Hematopoietic multipotent progenitor cell treated with erythropoietin and hydrocortisone succinate and interleukin-3 and kit ligand, for 4 days (in vitro differentiated cells): ENCODE measurements around the gene HABP4.
A peak's percentile ranks its signal among the peaks of the same experiment; 100 is the strongest.

ENCODE experiments used
- DNase-seq: peaks from one replicate; pipeline ENCODE4 v3.0.0-alpha.2; 2015

HABP4 gene, protein sequence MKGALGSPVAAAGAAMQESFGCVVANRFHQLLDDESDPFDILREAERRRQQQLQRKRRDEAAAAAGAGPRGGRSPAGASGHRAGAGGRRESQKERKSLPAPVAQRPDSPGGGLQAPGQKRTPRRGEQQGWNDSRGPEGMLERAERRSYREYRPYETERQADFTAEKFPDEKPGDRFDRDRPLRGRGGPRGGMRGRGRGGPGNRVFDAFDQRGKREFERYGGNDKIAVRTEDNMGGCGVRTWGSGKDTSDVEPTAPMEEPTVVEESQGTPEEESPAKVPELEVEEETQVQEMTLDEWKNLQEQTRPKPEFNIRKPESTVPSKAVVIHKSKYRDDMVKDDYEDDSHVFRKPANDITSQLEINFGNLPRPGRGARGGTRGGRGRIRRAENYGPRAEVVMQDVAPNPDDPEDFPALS

DNA sequence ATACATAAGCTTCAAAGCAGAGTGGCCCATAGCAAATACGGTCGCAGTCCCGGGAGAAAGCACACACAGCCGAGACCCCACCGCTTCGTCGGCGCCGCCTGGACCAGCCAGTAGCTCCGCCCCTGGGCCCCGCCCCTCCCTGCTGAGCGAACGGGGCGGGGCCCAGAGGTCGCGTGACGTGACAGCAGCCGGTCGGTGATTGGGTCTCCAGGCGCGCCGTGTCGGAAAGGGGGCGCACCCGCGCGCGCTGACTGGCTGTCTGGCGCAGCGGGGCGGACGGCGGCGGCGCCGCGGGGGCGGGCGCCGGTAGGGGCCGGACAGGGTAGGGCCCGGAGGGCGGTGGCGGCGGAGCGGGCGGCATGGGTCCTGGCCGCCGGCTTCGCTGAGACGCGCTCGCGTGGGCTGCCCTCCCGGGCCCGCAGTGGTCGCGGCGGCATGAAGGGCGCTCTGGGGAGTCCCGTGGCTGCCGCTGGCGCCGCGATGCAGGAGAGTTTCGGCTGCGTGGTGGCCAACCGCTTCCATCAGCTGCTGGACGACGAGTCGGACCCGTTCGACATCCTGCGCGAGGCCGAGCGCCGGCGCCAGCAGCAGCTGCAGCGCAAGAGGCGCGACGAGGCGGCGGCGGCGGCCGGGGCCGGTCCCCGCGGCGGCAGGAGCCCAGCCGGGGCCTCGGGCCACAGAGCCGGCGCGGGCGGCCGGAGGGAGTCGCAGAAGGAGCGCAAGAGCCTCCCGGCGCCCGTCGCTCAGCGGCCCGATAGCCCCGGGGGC lies at the start of gene HABP4:
Gene HABP4 (plus strand): TSS at position 325 of the 768 bp plus-strand sequence. CDS start 111 bp downstream, at position 436.
- DNase-seq: peak; percentile 97

GRCh38 chr9:96408409-96409280 lies 41.3 kb upstream of the HABP4 start:
- no peak for DNase-seq

DNA sequence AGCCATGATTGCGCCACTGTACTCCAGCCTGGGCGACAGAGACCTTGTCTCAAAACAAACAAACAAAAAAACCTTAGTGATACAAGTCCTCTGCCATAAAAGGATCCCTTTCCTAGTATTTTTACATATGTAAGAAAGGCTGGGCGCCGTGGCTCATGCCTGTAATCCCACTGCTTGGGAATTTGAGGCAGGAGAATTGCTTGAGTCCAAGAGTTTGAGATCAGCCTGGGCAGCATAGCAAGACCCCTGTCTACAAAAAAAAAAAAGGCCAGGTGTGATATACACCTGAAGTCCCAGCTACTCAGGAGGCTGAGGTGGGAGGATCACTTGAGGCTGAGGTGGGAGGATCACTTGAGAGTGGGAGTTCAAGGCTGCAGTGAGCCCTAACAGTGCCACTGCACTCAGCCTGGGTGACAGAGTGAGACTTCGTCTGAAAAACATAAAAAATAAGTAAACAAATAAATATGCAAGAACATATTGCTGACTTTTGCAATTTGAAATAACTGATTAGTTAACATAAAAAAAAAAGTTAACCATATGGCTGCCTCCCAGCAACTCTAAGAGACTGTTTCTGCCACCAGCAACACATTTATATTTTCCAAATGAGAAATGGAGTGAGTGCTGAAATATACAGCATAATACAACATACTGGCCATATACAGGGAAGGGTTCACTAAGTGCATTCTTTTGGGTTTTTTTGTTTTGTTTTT lies 38.7 kb upstream of the HABP4 start:
- DNase-seq: no peak

DNA sequence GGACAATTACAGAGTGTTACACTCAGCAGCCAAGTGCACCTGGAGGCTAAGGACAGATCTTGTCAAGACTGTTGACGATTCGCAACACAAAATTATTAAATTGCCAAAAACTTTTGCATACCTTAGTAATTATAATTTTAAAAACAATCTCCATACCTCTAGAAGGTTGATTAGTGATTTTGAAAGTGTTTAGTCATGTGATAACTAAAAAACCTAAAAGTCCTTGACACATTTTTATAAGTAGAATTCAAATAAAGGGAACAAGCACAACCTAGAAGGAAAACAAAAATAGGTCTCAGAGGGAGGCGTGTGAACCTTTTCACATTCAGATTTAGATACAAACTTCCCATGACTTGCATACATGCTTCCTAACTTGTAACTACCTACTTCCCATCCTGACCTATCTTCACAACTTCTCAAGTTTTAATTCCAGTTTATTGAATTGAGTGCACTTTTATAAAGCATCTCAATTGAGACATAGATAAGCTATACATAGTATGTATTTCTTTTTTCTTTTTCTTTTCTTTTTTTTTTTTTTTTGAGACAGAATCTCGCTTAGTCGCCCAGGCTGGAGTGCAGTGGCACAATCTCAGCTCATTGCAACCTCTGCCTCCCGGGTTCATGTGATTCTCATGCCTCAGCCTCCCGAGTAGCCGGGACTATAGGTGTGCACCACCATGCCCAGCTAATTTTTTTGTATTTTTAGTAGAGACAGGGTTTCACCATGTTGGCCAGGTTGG lies 37.6 kb upstream of the HABP4 start:
- no peak for DNase-seq

GRCh38 chr9:96413302-96414221 lies 36.4 kb upstream of the HABP4 start:
- peak; percentile 79 for DNase-seq

DNA sequence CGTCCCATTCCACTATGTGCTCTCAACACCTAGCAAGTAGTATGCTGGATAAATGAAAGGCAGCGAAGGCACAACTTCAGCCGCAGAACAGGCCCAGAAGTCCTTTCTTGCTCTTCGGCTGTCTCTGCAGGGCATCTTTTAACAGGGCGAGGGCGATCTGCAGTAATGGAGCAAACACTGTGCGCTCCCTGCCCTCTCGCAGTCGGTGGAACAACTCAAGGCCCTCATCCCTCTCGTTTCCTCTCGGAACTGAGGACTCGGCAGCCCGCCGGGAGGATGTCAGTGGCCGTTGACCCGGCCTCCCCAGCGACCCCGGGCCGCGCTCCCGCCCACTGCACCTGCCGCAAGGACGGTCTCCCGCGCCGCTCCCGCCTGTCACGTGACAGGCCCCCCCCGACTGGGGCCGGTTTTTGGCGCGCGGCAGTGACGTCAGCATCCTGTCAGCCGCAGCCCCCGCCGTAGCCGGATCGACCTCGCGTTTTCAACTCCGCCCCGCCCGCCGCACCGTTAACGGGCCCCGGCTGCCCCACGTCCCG lies 32.9 kb upstream of the HABP4 start:
- peak; percentile 93 for DNase-seq

DNA sequence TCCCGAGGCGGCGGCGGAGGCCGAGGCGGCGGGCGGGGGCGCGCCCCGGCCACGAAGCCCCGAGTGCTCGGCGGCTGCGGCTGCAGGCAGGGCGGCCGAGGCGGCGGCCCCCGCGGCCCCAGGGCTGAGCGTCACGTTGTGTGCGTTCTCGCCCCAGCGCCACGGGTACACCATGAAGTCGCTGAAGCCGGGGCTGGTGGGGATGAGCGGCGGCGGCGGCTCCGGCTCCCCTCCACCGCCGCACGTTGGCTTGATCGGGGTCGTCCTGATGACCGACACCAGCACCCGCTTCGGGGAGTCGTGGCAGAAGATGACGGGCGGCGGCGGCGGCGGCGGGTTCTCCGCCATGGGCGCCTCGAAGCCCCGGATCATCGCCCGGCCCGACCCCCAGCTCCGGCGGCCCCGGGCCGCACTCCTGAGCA lies 32.3 kb upstream of the HABP4 start:
- DNase-seq: no peak

GRCh38 chr9:96418083-96418919 lies 31.7 kb upstream of the HABP4 start, which contains the start of gene ZNF367:
Gene ZNF367, minus strand, starts transcription at chr9:96418370. Its CDS starts 338 bp downstream, at chr9:96418032.
- peak; percentile 99 for DNase-seq

DNA sequence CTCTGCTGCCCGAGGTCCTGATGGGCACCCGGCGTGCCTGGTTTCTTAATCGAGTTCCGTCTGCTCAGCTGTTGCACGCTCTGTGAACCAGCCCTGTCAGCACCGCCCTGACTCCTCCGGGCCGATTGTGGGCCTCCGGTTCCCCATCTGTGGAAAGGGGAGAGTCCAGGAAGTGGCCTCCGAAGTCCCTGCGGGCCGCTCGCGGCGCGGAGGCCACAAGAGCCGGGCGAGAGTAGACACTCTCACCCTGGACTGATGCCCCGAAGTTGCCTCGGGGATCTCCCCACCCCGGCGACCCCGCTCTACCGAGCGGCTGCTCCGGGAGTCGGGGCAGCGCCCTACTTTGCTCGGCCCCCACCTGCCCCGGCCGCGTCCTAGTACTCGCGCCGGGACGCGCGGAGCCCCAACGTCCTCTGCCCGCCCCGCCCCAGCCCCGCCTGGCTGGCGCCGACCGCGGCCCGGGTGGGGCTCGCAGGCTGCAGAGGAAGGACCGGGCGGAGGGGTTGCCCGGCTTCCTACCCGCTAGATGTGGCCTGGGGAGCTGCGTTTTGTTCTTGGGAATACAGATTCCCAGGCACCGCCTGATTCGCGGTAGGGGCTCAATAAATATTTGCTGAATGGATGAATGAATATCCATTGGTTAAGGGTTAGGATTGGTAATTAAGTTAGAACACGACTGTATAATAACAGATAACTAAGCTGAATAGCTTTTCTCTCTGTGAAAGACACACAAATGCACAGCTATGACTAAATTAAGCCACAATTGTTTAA lies 30.9 kb upstream of the HABP4 start:
- peak; percentile 95 for DNase-seq

GRCh38 chr9:96419691-96419969 lies 30.3 kb upstream of the HABP4 start:
- no peak for DNase-seq

GRCh38 chr9:96420468-96421219 lies 29.3 kb upstream of the HABP4 start:
- DNase-seq: peak; percentile 80

DNA sequence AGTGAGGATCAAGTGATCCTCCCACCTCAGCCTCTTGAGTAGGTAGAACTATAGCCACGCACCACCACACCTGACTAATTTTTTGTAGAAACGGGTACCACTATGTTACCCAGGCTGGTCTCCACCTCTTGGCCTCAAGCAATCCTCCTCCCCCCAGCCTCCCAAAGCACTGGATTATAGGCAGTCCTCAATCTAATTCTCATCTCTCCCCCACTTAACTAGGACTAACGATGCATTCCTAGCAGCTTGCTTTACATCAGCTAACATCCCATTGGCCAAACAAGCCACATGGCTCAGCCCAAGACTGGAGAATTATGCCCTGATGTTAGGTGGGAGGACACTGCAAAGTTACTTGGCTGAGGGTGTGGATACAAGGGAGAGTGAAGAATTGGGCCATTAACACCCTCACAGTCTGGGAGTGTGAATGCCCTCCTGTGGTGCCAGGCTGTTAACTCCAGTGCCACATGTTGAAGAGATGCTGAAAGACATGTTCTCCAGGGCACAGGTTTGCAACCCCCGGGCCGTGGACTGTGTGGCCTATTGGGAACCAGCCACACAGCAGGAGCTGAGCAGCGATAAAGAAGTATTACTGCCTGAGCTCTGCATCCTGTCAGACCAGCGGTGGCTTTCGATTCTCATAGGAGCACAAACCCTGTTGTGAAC lies 26.5 kb upstream of the HABP4 start:
- DNase-seq: no peak

- no peak for DNase-seq
These were observed 26.0 kb upstream of the HABP4 start for GRCh38 chr9:96423985-96424336.

DNA sequence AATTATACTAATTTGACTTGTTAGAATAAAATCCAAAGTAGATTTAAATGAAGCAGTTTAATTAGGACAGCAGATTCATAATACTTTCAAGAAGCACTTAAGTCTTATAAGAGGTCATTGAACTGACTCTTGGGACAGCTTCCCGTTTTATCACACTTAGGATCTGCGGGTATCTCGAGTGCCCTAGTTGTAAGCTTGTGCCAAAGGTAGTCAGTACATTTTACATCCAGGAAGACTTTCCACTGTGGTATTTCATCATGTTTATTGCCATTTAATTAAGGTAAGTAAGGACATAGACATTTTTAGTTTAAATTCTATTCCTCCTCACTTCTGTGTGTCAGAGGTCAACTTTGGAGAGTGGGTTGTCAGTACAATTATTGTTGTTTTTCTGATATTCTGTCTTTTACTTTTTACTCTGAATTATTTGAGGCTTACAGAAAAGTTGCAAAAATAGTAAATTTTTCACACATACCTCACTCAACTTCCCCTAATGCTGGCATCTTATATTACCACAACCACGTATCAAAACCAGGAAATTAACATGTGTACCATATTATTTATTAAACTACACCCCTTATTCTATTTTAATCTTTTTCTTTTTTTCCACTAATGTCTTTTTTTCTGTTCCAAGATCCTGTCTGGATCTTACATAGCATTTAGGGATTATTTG lies 24.3 kb upstream of the HABP4 start:
- DNase-seq: no peak

- no peak for DNase-seq
These were observed 20.2 kb upstream of the HABP4 start for GRCh38 chr9:96429732-96430131.

GRCh38 chr9:96430377-96430776 lies 19.6 kb upstream of the HABP4 start:
- DNase-seq: peak; percentile 47

GRCh38 chr9:96435345-96435744 lies 14.6 kb upstream of the HABP4 start:
- DNase-seq: no peak
